Measurements from ENCODE around the gene ZNF581. TPM values are rescaled to one million over a fixed set of nuclear protein-coding genes. Genes with fewer than 3 reads are reported as not detected.
A peak's percentile ranks its signal among the peaks of the same experiment; 100 is the strongest.

Gene ZNF581
- total RNA-seq, 1 donor, result 25.7 TPM

DNA sequence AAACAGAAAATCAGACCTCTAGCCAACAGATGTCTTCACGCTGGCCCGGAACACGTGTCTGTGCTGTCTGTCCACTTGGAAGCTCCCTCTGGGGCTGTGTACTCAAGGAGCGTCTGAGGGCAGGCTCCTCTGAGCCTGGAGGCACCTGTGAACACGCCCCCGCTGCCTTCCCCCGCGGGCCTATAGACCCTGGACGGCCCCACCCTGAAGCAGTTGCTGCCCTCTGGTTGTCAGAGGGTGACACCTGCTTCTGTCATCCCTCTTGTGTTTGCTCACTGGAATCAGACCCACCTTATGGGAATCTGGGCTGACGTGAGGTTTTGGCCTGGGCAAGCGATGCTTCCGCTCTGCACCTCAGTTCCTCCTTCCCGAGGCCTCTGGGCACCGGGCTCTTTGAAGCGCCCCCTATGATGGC, 50.8 kb downstream of the ZNF581 start:
- no peak for TF ChIP-seq CTCF (IDR thresholded peaks at IDR 0.05; ENCODE audit: extremely low read depth, low read depth, low read length)
- no peaks in the 10 kb centered on the region for H3K4me1 ChIP-seq (ENCODE audit: insufficient read depth, low read length)

GRCh38 chr19:55694656-55695491, 51.4 kb downstream of the ZNF581 start:
- Histone ChIP-seq H3K4me2 (ENCODE audit: insufficient read depth, low read length) (no peak overlapping the region), H3K36me3 (ENCODE audit: insufficient read depth, low read length) (peaks cover 42% of the 10 kb centered on the region), H2AFZ (ENCODE audit: low read length) (no peak overlapping the region), H3K27me3 (ENCODE audit: insufficient read depth, low read length) (no peaks in the 10 kb centered on the region), H3K27ac (ENCODE audit: low read depth, low read length) (no peak overlapping the region), H3K4me3 (ENCODE audit: insufficient read depth, low read length) (no peak overlapping the region), H3K4me1 (ENCODE audit: insufficient read depth, low read length) (no peaks in the 10 kb centered on the region), H4K20me1 (ENCODE audit: insufficient read depth, low read length) (peaks cover 8% of the 10 kb centered on the region), H3K79me2 (ENCODE audit: insufficient read depth, low read length) (peaks cover 3% of the 10 kb centered on the region), H3K9me3 (ENCODE audit: low read depth, low read length) (no peaks in the 10 kb centered on the region)
- DNase-seq (ENCODE audit: insufficient read length, low spot score, missing footprints), result peak; percentile 57
- no peak for TF ChIP-seq CTCF (IDR thresholded peaks at IDR 0.05; ENCODE audit: extremely low read depth, low read depth, low read length)

More for the DNA sequence above, 50.8 kb downstream of the ZNF581 start:
- peaks cover 14% of the 10 kb centered on the region for H4K20me1 ChIP-seq (ENCODE audit: insufficient read depth, low read length)
- H3K27ac ChIP-seq (ENCODE audit: low read depth, low read length), result no peak overlapping the region
- H3K9me3 ChIP-seq (ENCODE audit: low read depth, low read length), result no peaks in the 10 kb centered on the region
- H3K79me2 ChIP-seq (ENCODE audit: insufficient read depth, low read length), result peaks cover 5% of the 10 kb centered on the region
- H3K36me3 ChIP-seq (ENCODE audit: insufficient read depth, low read length), result peaks cover 42% of the 10 kb centered on the region
- no peaks in the 10 kb centered on the region for H3K27me3 ChIP-seq (ENCODE audit: insufficient read depth, low read length)
- no peak overlapping the region for H3K4me2 ChIP-seq (ENCODE audit: insufficient read depth, low read length)
- no peak overlapping the region for H3K4me3 ChIP-seq (ENCODE audit: insufficient read depth, low read length)
- no peak overlapping the region for H2AFZ ChIP-seq (ENCODE audit: low read length)
- peak; percentile 50 for DNase-seq (ENCODE audit: insufficient read length, low spot score, missing footprints)

Other genes starting within 250 kb of the ZNF581 start
- gene UBE2S, start 235.9 kb upstream of the ZNF581 start, total RNA-seq, result 37.3 and 66.9 TPM in 2 replicates
- not detected in 2 replicates for gene SHISA7, start 200.3 kb upstream of the ZNF581 start, total RNA-seq
- 55.4 and 65.1 TPM in 2 replicates for gene ISOC2, start 182.0 kb upstream of the ZNF581 start, total RNA-seq
- not detected in 2 replicates for gene C19orf85, start 178.9 kb upstream of the ZNF581 start, total RNA-seq
- 1.5 and 2.9 TPM in 2 replicates for gene ZNF628, start 167.0 kb upstream of the ZNF581 start, total RNA-seq
- 8.3 and 11.2 TPM in 2 replicates for gene NAT14, start 158.5 kb upstream of the ZNF581 start, total RNA-seq
- gene SSC5D, start 155.2 kb upstream of the ZNF581 start, total RNA-seq, result 22.7 and 77.4 TPM in 2 replicates
- not detected in 2 replicates for gene SBK2, start 106.5 kb upstream of the ZNF581 start, total RNA-seq
- gene SBK3, start 98.1 kb upstream of the ZNF581 start, total RNA-seq, result not detected in 2 replicates
- 6.9 and 7.4 TPM in 2 replicates for gene ZNF579, start 62.8 kb upstream of the ZNF581 start, total RNA-seq
- gene FIZ1, start 44.1 kb upstream of the ZNF581 start, total RNA-seq, result 2.9 and 3.6 TPM in 2 replicates
- 11.2 TPM in 2 replicates for gene ZNF524, start 43.4 kb upstream of the ZNF581 start, total RNA-seq
- 1.4 and 1.5 TPM in 2 replicates for gene ZNF865, start 38.0 kb upstream of the ZNF581 start, total RNA-seq
- gene ZNF784, start 19.1 kb upstream of the ZNF581 start, total RNA-seq, result 6.5 and 8.7 TPM in 2 replicates
- 6.5 and 8.3 TPM in 2 replicates for gene ZNF580, start 2.6 kb upstream of the ZNF581 start, total RNA-seq
- 10.5 and 13.3 TPM in 2 replicates for gene CCDC106, start 4.6 kb downstream of the ZNF581 start, total RNA-seq
- 64.5 and 70.2 TPM in 2 replicates for gene U2AF2, start 11.4 kb downstream of the ZNF581 start, total RNA-seq
- gene EPN1, start 31.6 kb downstream of the ZNF581 start, total RNA-seq, result 25.0 and 31.5 TPM in 2 replicates
- not detected in 2 replicates for gene NLRP9, start 94.8 kb downstream of the ZNF581 start, total RNA-seq
- not detected in 2 replicates for gene RFPL4A, start 115.4 kb downstream of the ZNF581 start, total RNA-seq
- gene RFPL4AL1, start 125.5 kb downstream of the ZNF581 start, total RNA-seq, result not detected in 2 replicates
- gene NLRP11, start 188.3 kb downstream of the ZNF581 start, total RNA-seq, result not detected in 2 replicates
- gene NLRP4, start 192.9 kb downstream of the ZNF581 start, total RNA-seq, result not detected in 2 replicates

Data from osteoblast (primary cell).